H9 (cell line): Measurements from ENCODE around the gene TREML1. TPM values are rescaled to one million over a fixed set of nuclear protein-coding genes. Genes with fewer than 3 reads are reported as not detected.

Source experiments
- DNase-seq: peaks from one replicate; pipeline ENCODE4 v3.0.0-alpha.2; 2017
- H2AFZ ChIP-seq: one replicate; pipeline ENCODE4 v1.6.1; 2013; ENCODE audit warnings: mild to moderate bottlenecking, low read length, control low read depth, moderate library complexity
- H2AK5ac ChIP-seq: 2 replicates; pipeline ENCODE4 v1.6.1; 2013; ENCODE audit warnings: low read length, control low read depth, mixed read lengths; ENCODE audit not compliant: insufficient read length
- H2BK120ac ChIP-seq: one replicate; pipeline ENCODE4 v1.6.1; 2013; ENCODE audit warnings: low read depth, mild to moderate bottlenecking, low read length, control low read depth, inconsistent platforms; ENCODE audit not compliant: poor library complexity, severe bottlenecking
- H2BK12ac ChIP-seq: 2 replicates; pipeline ENCODE4 v1.6.1; 2013; ENCODE audit warnings: low read length, control low read depth, mixed read lengths, low read depth; ENCODE audit not compliant: insufficient read length
- H2BK15ac ChIP-seq: 2 replicates; pipeline ENCODE4 v1.6.1; 2013; ENCODE audit warnings: low read depth, low read length, control low read depth
- H2BK20ac ChIP-seq: one replicate; pipeline ENCODE4 v1.6.1; 2013; ENCODE audit warnings: low read depth, mild to moderate bottlenecking, low read length, control low read depth, inconsistent platforms; ENCODE audit not compliant: poor library complexity, severe bottlenecking
- H2BK5ac ChIP-seq: 2 replicates; pipeline ENCODE4 v1.6.1; 2013; ENCODE audit warnings: low read length, control low read depth, mixed read lengths; ENCODE audit not compliant: insufficient read length
- H3K14ac ChIP-seq: 2 replicates; pipeline ENCODE4 v1.6.1; 2013; ENCODE audit warnings: low read length, control low read depth; ENCODE audit not compliant: insufficient read depth
- H3K18ac ChIP-seq: 2 replicates; pipeline ENCODE4 v1.6.1; 2013; ENCODE audit warnings: low read depth, mild to moderate bottlenecking, mixed read lengths, low read length, control low read depth; ENCODE audit not compliant: insufficient read length
- H3K23ac ChIP-seq: 2 replicates; pipeline ENCODE4 v1.6.1; 2013; ENCODE audit warnings: low read length, control low read depth, mixed read lengths, low read depth; ENCODE audit not compliant: insufficient read length
- H3K23me2 ChIP-seq: 2 replicates; pipeline ENCODE4 v1.6.1; 2013; ENCODE audit warnings: low read depth, mild to moderate bottlenecking, mixed read lengths, low read length, control low read depth; ENCODE audit not compliant: insufficient read length, poor library complexity, severe bottlenecking
- H3K27ac ChIP-seq: 2 replicates; pipeline ENCODE4 v1.5.1; 2013; ENCODE audit warnings: low read length, control low read depth, mixed read lengths, low read depth; ENCODE audit not compliant: insufficient read length
- H3K27me3 ChIP-seq: 2 replicates; pipeline ENCODE4 v1.6.1; 2013; ENCODE audit warnings: low read length, control low read depth, inconsistent platforms; ENCODE audit not compliant: insufficient read depth
- H3K4ac ChIP-seq: 2 replicates; pipeline ENCODE4 v1.6.1; 2013; ENCODE audit warnings: low read depth, mild to moderate bottlenecking, control low read depth, inconsistent platforms, low read length, moderate library complexity
- H3K4me1 ChIP-seq: 2 replicates; pipeline ENCODE4 v1.6.1; 2013; ENCODE audit warnings: low read length, control low read depth, inconsistent platforms; ENCODE audit not compliant: insufficient read depth
- H3K4me2 ChIP-seq: 2 replicates; pipeline ENCODE4 v1.6.1; 2013; ENCODE audit warnings: low read length, control low read depth, mixed read lengths; ENCODE audit not compliant: insufficient read length, insufficient read depth
- H3K56ac ChIP-seq: 2 replicates; pipeline ENCODE4 v1.6.1; 2013; ENCODE audit warnings: low read depth, mild to moderate bottlenecking, mixed read lengths, low read length, control low read depth; ENCODE audit not compliant: insufficient read length
- H3K79me1 ChIP-seq: 2 replicates; pipeline ENCODE4 v1.6.1; 2013; ENCODE audit warnings: low read depth, mild to moderate bottlenecking, moderate library complexity, low read length, control low read depth, inconsistent platforms; ENCODE audit not compliant: insufficient read depth, poor library complexity, severe bottlenecking
- H3K79me2 ChIP-seq: 2 replicates; pipeline ENCODE4 v1.6.1; 2013; ENCODE audit warnings: low read length, control low read depth, inconsistent platforms; ENCODE audit not compliant: insufficient read depth
- H3K9ac ChIP-seq: 2 replicates; pipeline ENCODE4 v1.6.1; 2013; ENCODE audit warnings: low read length, control low read depth, mixed read lengths; ENCODE audit not compliant: insufficient read length; ENCODE audit errors: extremely low read depth
- H3K9me3 ChIP-seq: one replicate; pipeline ENCODE4 v1.6.1; 2013; ENCODE audit warnings: low read depth, low read length, inconsistent platforms; ENCODE audit not compliant: control insufficient read depth
- H3T11ph ChIP-seq: one replicate; pipeline ENCODE4 v1.6.1; 2013; ENCODE audit warnings: mild to moderate bottlenecking, low read length, control low read depth, inconsistent platforms
- H4K20me1 ChIP-seq: one replicate; pipeline ENCODE4 v1.6.1; 2013; ENCODE audit not compliant: control insufficient read depth, insufficient read length, insufficient read depth
- H4K5ac ChIP-seq: 2 replicates; pipeline ENCODE4 v1.6.1; 2013; ENCODE audit warnings: low read depth, mild to moderate bottlenecking, mixed read lengths, low read length, control low read depth; ENCODE audit not compliant: insufficient read length
- H4K8ac ChIP-seq: replicated peaks from 2 replicates; pipeline ENCODE4 v1.6.1; 2013; ENCODE audit warnings: low read length, control low read depth, mixed read lengths, low read depth; ENCODE audit not compliant: insufficient read length
- H4K91ac ChIP-seq: 2 replicates; pipeline ENCODE4 v1.6.1; 2013; ENCODE audit warnings: low read depth, mild to moderate bottlenecking, moderate library complexity, mixed read lengths, low read length, control low read depth; ENCODE audit not compliant: insufficient read length
- H3K27ac Mint-ChIP-seq, 3 experiments: 2 replicates in 2 of 3; 3 replicates in 1 of 3; pipeline ENCODE4 v1.8.0; 2020 to 2021; ENCODE audit warnings: mixed read lengths in 3 of 3, mild to moderate bottlenecking in 1 of 3, moderate library complexity in 1 of 3
- H3K27me3 Mint-ChIP-seq: 2 replicates; pipeline ENCODE4 v1.8.0; 2021; ENCODE audit warnings: low read depth, mild to moderate bottlenecking, moderate library complexity, mixed read lengths
- H3K36me3 Mint-ChIP-seq, 3 experiments: 2 replicates in 2 of 3; 3 replicates in 1 of 3; pipeline ENCODE4 v1.8.0; 2020 to 2021; ENCODE audit warnings: low read depth in 3 of 3, mixed read lengths in 3 of 3; ENCODE audit not compliant: insufficient read depth in 1 of 3
- H3K4me1 Mint-ChIP-seq, 2 experiments: 2 replicates each; pipeline ENCODE4 v1.8.0; 2020; ENCODE audit warnings: mixed read lengths in 2 of 2
- H3K4me3 Mint-ChIP-seq, 2 experiments: 2 replicates in 1 of 2; 3 replicates in 1 of 2; pipeline ENCODE4 v1.8.0; 2020 to 2021; ENCODE audit warnings: mild to moderate bottlenecking in 2 of 2, mixed read lengths in 2 of 2, moderate library complexity in 1 of 2
- H3K9me3 Mint-ChIP-seq, 2 experiments: 2 replicates in 1 of 2; 3 replicates in 1 of 2; pipeline ENCODE4 v1.8.0; 2020; ENCODE audit warnings: mild to moderate bottlenecking in 2 of 2, mixed read lengths in 2 of 2, moderate library complexity in 1 of 2
- CTCF ChIP-seq: fragments of 200-600 bp; sonication (generic); conservative IDR thresholded peaks from 3 replicates; pipeline ENCODE4 v1.8.0; 2021; ENCODE audit warnings: antibody characterized with exemption, mild to moderate bottlenecking
- WGBS: extraction: QIAGEN DNeasy Blood & Tissue Kit; methylation state at CpG from one replicate; pipeline ENCODE4 v1.1.7; 2013; ENCODE audit warnings: missing lambda C conversion rate, low lambda C conversion rate, mixed read lengths; ENCODE audit not compliant: insufficient read length; ENCODE audit errors: extremely low coverage; 5-methylcytosine and 5-hydroxymethylcytosine counted together
- total RNA-seq: library from RNA; stranded (reverse); gene quantifications from 2 replicates; pipeline ENCODE4 v1.2.1, GENCODE V29; 2021

The TREML1 gene
- total RNA-seq, 1 experiment from 2014 or later, result not detected

- WGBS, result no CpG with 5 or more reads among the region's 3 CpGs
- DNase-seq, result no peak
- H3K56ac ChIP-seq, result no peak overlapping the region
- H3K9ac ChIP-seq, result no peak overlapping the region
- no peak overlapping the region for H2BK15ac ChIP-seq
- H2BK5ac ChIP-seq, result no peak overlapping the region
- H3K27me3 ChIP-seq, result no peaks in the 10 kb centered on the region
- no peak overlapping the region for H3K4me3 Mint-ChIP-seq
- no peak overlapping the region for H2BK120ac ChIP-seq
- no peak overlapping the region for H4K8ac ChIP-seq
- 0 out of 4 replicates have a peak, but pooled peaks cover 0 to 3% of the 10 kb centered on the region in 2 experiments for H3K4me1 Mint-ChIP-seq
- peak overlapping the region in 2 of 3 experiments; percentile 29 to 37; a peak in 2 of 7 replicates for H3K27ac Mint-ChIP-seq
- H3K4me2 ChIP-seq, result no peak overlapping the region
- H3K36me3 Mint-ChIP-seq, result peaks cover 0 to 5% (median 0%) of the 10 kb centered on the region in 3 experiments; a peak in 2 of 7 replicates
- H3K14ac ChIP-seq, result no peak overlapping the region
- H3K4me1 ChIP-seq, result no peaks in the 10 kb centered on the region
- H2BK20ac ChIP-seq, result no peak overlapping the region
- no peak overlapping the region for H2AK5ac ChIP-seq
- no peaks in the 10 kb centered on the region for H3K79me2 ChIP-seq
- TF ChIP-seq CTCF, result no peak
- no peaks in the 10 kb centered on the region for H4K20me1 ChIP-seq
- H3K79me1 ChIP-seq, result no peaks in the 10 kb centered on the region
- H3K18ac ChIP-seq, result no peak overlapping the region
- H3K9me3 ChIP-seq, result no peaks in the 10 kb centered on the region
- no peaks in the 10 kb centered on the region for H3K9me3 Mint-ChIP-seq
- no peak overlapping the region for H4K5ac ChIP-seq
- no peak overlapping the region for H2BK12ac ChIP-seq
- no peak overlapping the region for H3T11ph ChIP-seq
- H3K23ac ChIP-seq, result no peak overlapping the region
- H2AFZ ChIP-seq, result no peak overlapping the region
- no peak overlapping the region for H3K27ac ChIP-seq
- no peaks in the 10 kb centered on the region for H3K23me2 ChIP-seq
- H3K4ac ChIP-seq, result no peak overlapping the region
- no peaks in the 10 kb centered on the region for H3K27me3 Mint-ChIP-seq
- no peak overlapping the region for H4K91ac ChIP-seq
These were observed 43.1 kb downstream of the TREML1 start for GRCh38 chr6:41111017-41111416.
